H9 (cell line): Measurements from ENCODE around the gene SELENOV. TPM values are rescaled to one million over a fixed set of nuclear protein-coding genes. Genes with fewer than 3 reads are reported as not detected.

Source experiments
- DNase-seq: peaks from one replicate; pipeline ENCODE4 v3.0.0-alpha.2; 2017
- H2AFZ ChIP-seq: one replicate; pipeline ENCODE4 v1.6.1; 2013; ENCODE audit warnings: mild to moderate bottlenecking, low read length, control low read depth, moderate library complexity
- H2AK5ac ChIP-seq: 2 replicates; pipeline ENCODE4 v1.6.1; 2013; ENCODE audit warnings: low read length, control low read depth, mixed read lengths; ENCODE audit not compliant: insufficient read length
- H2BK120ac ChIP-seq: one replicate; pipeline ENCODE4 v1.6.1; 2013; ENCODE audit warnings: low read depth, mild to moderate bottlenecking, low read length, control low read depth, inconsistent platforms; ENCODE audit not compliant: poor library complexity, severe bottlenecking
- H2BK12ac ChIP-seq: 2 replicates; pipeline ENCODE4 v1.6.1; 2013; ENCODE audit warnings: low read length, control low read depth, mixed read lengths, low read depth; ENCODE audit not compliant: insufficient read length
- H2BK15ac ChIP-seq: 2 replicates; pipeline ENCODE4 v1.6.1; 2013; ENCODE audit warnings: low read depth, low read length, control low read depth
- H2BK20ac ChIP-seq: one replicate; pipeline ENCODE4 v1.6.1; 2013; ENCODE audit warnings: low read depth, mild to moderate bottlenecking, low read length, control low read depth, inconsistent platforms; ENCODE audit not compliant: poor library complexity, severe bottlenecking
- H2BK5ac ChIP-seq: 2 replicates; pipeline ENCODE4 v1.6.1; 2013; ENCODE audit warnings: low read length, control low read depth, mixed read lengths; ENCODE audit not compliant: insufficient read length
- H3K14ac ChIP-seq: 2 replicates; pipeline ENCODE4 v1.6.1; 2013; ENCODE audit warnings: low read length, control low read depth; ENCODE audit not compliant: insufficient read depth
- H3K18ac ChIP-seq: 2 replicates; pipeline ENCODE4 v1.6.1; 2013; ENCODE audit warnings: low read depth, mild to moderate bottlenecking, mixed read lengths, low read length, control low read depth; ENCODE audit not compliant: insufficient read length
- H3K23ac ChIP-seq: 2 replicates; pipeline ENCODE4 v1.6.1; 2013; ENCODE audit warnings: low read length, control low read depth, mixed read lengths, low read depth; ENCODE audit not compliant: insufficient read length
- H3K23me2 ChIP-seq: 2 replicates; pipeline ENCODE4 v1.6.1; 2013; ENCODE audit warnings: low read depth, mild to moderate bottlenecking, mixed read lengths, low read length, control low read depth; ENCODE audit not compliant: insufficient read length, poor library complexity, severe bottlenecking
- H3K27ac ChIP-seq: 2 replicates; pipeline ENCODE4 v1.5.1; 2013; ENCODE audit warnings: low read length, control low read depth, mixed read lengths, low read depth; ENCODE audit not compliant: insufficient read length
- H3K27me3 ChIP-seq: 2 replicates; pipeline ENCODE4 v1.6.1; 2013; ENCODE audit warnings: low read length, control low read depth, inconsistent platforms; ENCODE audit not compliant: insufficient read depth
- H3K4ac ChIP-seq: 2 replicates; pipeline ENCODE4 v1.6.1; 2013; ENCODE audit warnings: low read depth, mild to moderate bottlenecking, control low read depth, inconsistent platforms, low read length, moderate library complexity
- H3K4me1 ChIP-seq: 2 replicates; pipeline ENCODE4 v1.6.1; 2013; ENCODE audit warnings: low read length, control low read depth, inconsistent platforms; ENCODE audit not compliant: insufficient read depth
- H3K4me2 ChIP-seq: 2 replicates; pipeline ENCODE4 v1.6.1; 2013; ENCODE audit warnings: low read length, control low read depth, mixed read lengths; ENCODE audit not compliant: insufficient read length, insufficient read depth
- H3K56ac ChIP-seq: 2 replicates; pipeline ENCODE4 v1.6.1; 2013; ENCODE audit warnings: low read depth, mild to moderate bottlenecking, mixed read lengths, low read length, control low read depth; ENCODE audit not compliant: insufficient read length
- H3K79me1 ChIP-seq: 2 replicates; pipeline ENCODE4 v1.6.1; 2013; ENCODE audit warnings: low read depth, mild to moderate bottlenecking, moderate library complexity, low read length, control low read depth, inconsistent platforms; ENCODE audit not compliant: insufficient read depth, poor library complexity, severe bottlenecking
- H3K79me2 ChIP-seq: 2 replicates; pipeline ENCODE4 v1.6.1; 2013; ENCODE audit warnings: low read length, control low read depth, inconsistent platforms; ENCODE audit not compliant: insufficient read depth
- H3K9ac ChIP-seq: 2 replicates; pipeline ENCODE4 v1.6.1; 2013; ENCODE audit warnings: low read length, control low read depth, mixed read lengths; ENCODE audit not compliant: insufficient read length; ENCODE audit errors: extremely low read depth
- H3K9me3 ChIP-seq: one replicate; pipeline ENCODE4 v1.6.1; 2013; ENCODE audit warnings: low read depth, low read length, inconsistent platforms; ENCODE audit not compliant: control insufficient read depth
- H3T11ph ChIP-seq: one replicate; pipeline ENCODE4 v1.6.1; 2013; ENCODE audit warnings: mild to moderate bottlenecking, low read length, control low read depth, inconsistent platforms
- H4K20me1 ChIP-seq: one replicate; pipeline ENCODE4 v1.6.1; 2013; ENCODE audit not compliant: control insufficient read depth, insufficient read length, insufficient read depth
- H4K5ac ChIP-seq: 2 replicates; pipeline ENCODE4 v1.6.1; 2013; ENCODE audit warnings: low read depth, mild to moderate bottlenecking, mixed read lengths, low read length, control low read depth; ENCODE audit not compliant: insufficient read length
- H4K8ac ChIP-seq: replicated peaks from 2 replicates; pipeline ENCODE4 v1.6.1; 2013; ENCODE audit warnings: low read length, control low read depth, mixed read lengths, low read depth; ENCODE audit not compliant: insufficient read length
- H4K91ac ChIP-seq: 2 replicates; pipeline ENCODE4 v1.6.1; 2013; ENCODE audit warnings: low read depth, mild to moderate bottlenecking, moderate library complexity, mixed read lengths, low read length, control low read depth; ENCODE audit not compliant: insufficient read length
- H3K27ac Mint-ChIP-seq, 3 experiments: 2 replicates in 2 of 3; 3 replicates in 1 of 3; pipeline ENCODE4 v1.8.0; 2020 to 2021; ENCODE audit warnings: mixed read lengths in 3 of 3, mild to moderate bottlenecking in 1 of 3, moderate library complexity in 1 of 3
- H3K27me3 Mint-ChIP-seq: 2 replicates; pipeline ENCODE4 v1.8.0; 2021; ENCODE audit warnings: low read depth, mild to moderate bottlenecking, moderate library complexity, mixed read lengths
- H3K36me3 Mint-ChIP-seq, 3 experiments: 2 replicates in 2 of 3; 3 replicates in 1 of 3; pipeline ENCODE4 v1.8.0; 2020 to 2021; ENCODE audit warnings: low read depth in 3 of 3, mixed read lengths in 3 of 3; ENCODE audit not compliant: insufficient read depth in 1 of 3
- H3K4me1 Mint-ChIP-seq, 2 experiments: 2 replicates each; pipeline ENCODE4 v1.8.0; 2020; ENCODE audit warnings: mixed read lengths in 2 of 2
- H3K4me3 Mint-ChIP-seq, 2 experiments: 2 replicates in 1 of 2; 3 replicates in 1 of 2; pipeline ENCODE4 v1.8.0; 2020 to 2021; ENCODE audit warnings: mild to moderate bottlenecking in 2 of 2, mixed read lengths in 2 of 2, moderate library complexity in 1 of 2
- H3K9me3 Mint-ChIP-seq, 2 experiments: 2 replicates in 1 of 2; 3 replicates in 1 of 2; pipeline ENCODE4 v1.8.0; 2020; ENCODE audit warnings: mild to moderate bottlenecking in 2 of 2, mixed read lengths in 2 of 2, moderate library complexity in 1 of 2
- WGBS: extraction: QIAGEN DNeasy Blood & Tissue Kit; methylation state at CpG from one replicate; pipeline ENCODE4 v1.1.7; 2013; ENCODE audit warnings: missing lambda C conversion rate, low lambda C conversion rate, mixed read lengths; ENCODE audit not compliant: insufficient read length; ENCODE audit errors: extremely low coverage; 5-methylcytosine and 5-hydroxymethylcytosine counted together
- total RNA-seq: library from RNA; stranded (reverse); gene quantifications from 2 replicates; pipeline ENCODE4 v1.2.1, GENCODE V29; 2021
- TF ChIP-seq, protein P1 (sequence below): fragments of 200-600 bp; sonication (generic); conservative IDR thresholded peaks from 3 replicates; pipeline ENCODE4 v1.8.0; 2021; ENCODE audit warnings: antibody characterized with exemption, mild to moderate bottlenecking

Gene SELENOV
- total RNA-seq, 1 experiment from 2014 or later, result 6.9 TPM

DNA sequence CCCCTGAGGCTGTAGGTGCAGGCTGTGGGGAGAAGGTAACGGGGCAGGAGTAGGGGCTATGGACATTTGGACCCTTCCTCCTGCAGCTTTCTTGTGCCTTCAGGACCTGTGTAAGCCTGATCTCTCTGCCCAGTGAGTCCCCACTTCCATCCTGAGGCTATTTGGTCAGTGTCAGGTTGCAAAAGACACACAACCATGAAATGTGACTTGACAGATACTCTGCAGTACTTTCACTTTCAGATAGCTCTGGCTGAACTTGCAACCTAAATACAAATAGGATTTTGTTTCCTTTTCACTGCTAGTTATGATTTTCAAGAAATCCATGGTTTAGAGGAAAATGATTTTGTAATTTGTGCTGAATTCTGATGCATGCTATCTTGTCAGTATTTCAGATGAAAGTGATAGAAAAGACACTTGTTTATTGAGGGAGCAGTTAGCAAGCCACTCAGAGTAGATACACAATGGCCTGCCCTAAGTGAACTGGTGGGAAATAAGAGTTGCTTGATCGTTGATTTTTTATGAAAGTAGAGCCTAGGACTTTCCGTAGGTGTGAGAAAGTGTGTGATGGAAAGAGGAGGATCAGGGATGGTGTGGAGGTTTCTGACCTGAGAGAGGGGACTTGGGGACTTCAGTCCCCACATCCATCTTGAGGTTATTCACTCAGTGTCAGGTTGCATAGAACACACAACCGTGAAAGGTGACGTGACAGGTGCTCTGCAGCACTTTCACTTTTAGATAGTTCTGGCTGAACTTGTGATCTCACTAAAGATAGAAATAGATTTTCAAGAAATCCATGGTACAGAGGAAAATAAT lies 43.1 kb downstream of the SELENOV start:
- peaks cover 6% of the 10 kb centered on the region for H3K27me3 Mint-ChIP-seq

More for the DNA sequence above, 43.1 kb downstream of the SELENOV start:
- Histone ChIP-seq H2BK20ac (no peak overlapping the region), H4K20me1 (no peaks in the 10 kb centered on the region), H3K4me2 (no peak overlapping the region), H3K79me2 (no peaks in the 10 kb centered on the region), H3K27ac (no peak overlapping the region), H2AK5ac (no peak overlapping the region), H4K91ac (no peak overlapping the region), H3K4me1 (no peaks in the 10 kb centered on the region), H3K79me1 (no peaks in the 10 kb centered on the region), H2BK12ac (no peak overlapping the region), H2BK5ac (no peak overlapping the region), H3K23ac (no peak overlapping the region), H3K4ac (no peak overlapping the region), H3T11ph (no peak overlapping the region), H3K23me2 (no peaks in the 10 kb centered on the region), H3K9me3 (no peaks in the 10 kb centered on the region), H2BK15ac (no peak overlapping the region), H3K27me3 (no peaks in the 10 kb centered on the region), H2BK120ac (no peak overlapping the region), H3K56ac (no peak overlapping the region), H4K8ac (no peak overlapping the region), H3K9ac (no peak overlapping the region), H3K18ac (no peak overlapping the region), H2AFZ (no peak overlapping the region), H4K5ac (no peak overlapping the region), H3K14ac (no peak overlapping the region)
- no peak for DNase-seq
- Mint-ChIP-seq H3K27ac (no peak overlapping the region), H3K9me3 (no peaks in the 10 kb centered on the region), H3K36me3 (no peaks in the 10 kb centered on the region), H3K4me1 (no peaks in the 10 kb centered on the region), H3K4me3 (no peak overlapping the region)
- TF ChIP-seq, protein P1, sequence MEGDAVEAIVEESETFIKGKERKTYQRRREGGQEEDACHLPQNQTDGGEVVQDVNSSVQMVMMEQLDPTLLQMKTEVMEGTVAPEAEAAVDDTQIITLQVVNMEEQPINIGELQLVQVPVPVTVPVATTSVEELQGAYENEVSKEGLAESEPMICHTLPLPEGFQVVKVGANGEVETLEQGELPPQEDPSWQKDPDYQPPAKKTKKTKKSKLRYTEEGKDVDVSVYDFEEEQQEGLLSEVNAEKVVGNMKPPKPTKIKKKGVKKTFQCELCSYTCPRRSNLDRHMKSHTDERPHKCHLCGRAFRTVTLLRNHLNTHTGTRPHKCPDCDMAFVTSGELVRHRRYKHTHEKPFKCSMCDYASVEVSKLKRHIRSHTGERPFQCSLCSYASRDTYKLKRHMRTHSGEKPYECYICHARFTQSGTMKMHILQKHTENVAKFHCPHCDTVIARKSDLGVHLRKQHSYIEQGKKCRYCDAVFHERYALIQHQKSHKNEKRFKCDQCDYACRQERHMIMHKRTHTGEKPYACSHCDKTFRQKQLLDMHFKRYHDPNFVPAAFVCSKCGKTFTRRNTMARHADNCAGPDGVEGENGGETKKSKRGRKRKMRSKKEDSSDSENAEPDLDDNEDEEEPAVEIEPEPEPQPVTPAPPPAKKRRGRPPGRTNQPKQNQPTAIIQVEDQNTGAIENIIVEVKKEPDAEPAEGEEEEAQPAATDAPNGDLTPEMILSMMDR, result no peak
- no CpG with 5 or more reads among the region's 5 CpGs for WGBS
